Endothelial cell of umbilical vein (primary cell): ENCODE results near the gene NTN1. TPM values are rescaled to one million over a fixed set of nuclear protein-coding genes. Genes with fewer than 3 reads are reported as not detected.

Experiments
- BruUV-seq: library from RNA; stranded (reverse); fragments of 400-500 nt; replicated peaks from 2 replicates; lab custom pipeline; 2021; lab: Mats Ljungman, UMichigan
- CTCF ChIA-PET: fragments of 300-600, 350-600 bp; sonication (Branson Sonifier 250); formaldehyde crosslinking; loops from one replicate; lab custom pipeline; 2021; ENCODE audit warnings: antibody characterized with exemption, inconsistent platforms; lab: Charles Lee
- POLR2A ChIA-PET: fragments of 300-600, 350-600 bp; sonication (Branson Sonifier 250); formaldehyde crosslinking; loops from one replicate; lab custom pipeline; 2021; ENCODE audit warnings: antibody characterized with exemption, inconsistent platforms; lab: Charles Lee
- DNase-seq: peaks from one replicate; pipeline ENCODE4 v3.0.0-alpha.2; 2011; ENCODE audit warnings: low read depth, low spot score
- FAIRE-seq: peaks from 2 replicates; lab custom pipeline; 2011; peaks lifted over from hg19 to GRCh38; lab: Jason Lieb, UNC
- H2AFZ ChIP-seq: 2 replicates; pipeline ENCODE4 v1.6.0; 2012; ENCODE audit warnings: low read depth, low read length, control low read depth, inconsistent platforms
- H3K27ac ChIP-seq: 2 replicates; pipeline ENCODE4 v1.5.1; 2011; ENCODE audit warnings: low read depth, mild to moderate bottlenecking, control low read depth, low read length, moderate library complexity; ENCODE audit not compliant: insufficient read depth
- H3K27me3 ChIP-seq, 2 experiments: 2 replicates each; pipeline versions ENCODE4 v1.6.0 to v1.6.1; 2011; ENCODE audit warnings: low read length in 2 of 2, mixed read lengths in 1 of 2; ENCODE audit not compliant: control insufficient read depth in 2 of 2, insufficient read depth in 2 of 2
- H3K36me3 ChIP-seq, 2 experiments: 2 replicates in 1 of 2; 3 replicates in 1 of 2; pipeline ENCODE4 v1.5.1; 2011; ENCODE audit warnings: low read length in 2 of 2, mild to moderate bottlenecking in 1 of 2, moderate library complexity in 1 of 2; ENCODE audit not compliant: control insufficient read depth in 2 of 2, insufficient read depth in 2 of 2; ENCODE audit errors: extremely low read depth in 1 of 2
- H3K4me1 ChIP-seq: 3 replicates; pipeline ENCODE4 v1.5.1; 2011; ENCODE audit warnings: mild to moderate bottlenecking, low read length; ENCODE audit not compliant: control insufficient read depth, insufficient read depth; ENCODE audit errors: extremely low read depth
- H3K4me2 ChIP-seq: 2 replicates; pipeline ENCODE4 v1.6.1; 2011; ENCODE audit warnings: low read length, control low read depth, mixed read lengths; ENCODE audit not compliant: insufficient read depth
- H3K4me3 ChIP-seq, 3 experiments: fragments of 200-600 bp in 1 of 3; sonication (generic), shearing (Covaris generic) in 1 of 3; replicated peaks in 1 of 3; 2 replicates each; pipeline ENCODE4 v1.5.1; 2011 to 2016; ENCODE audit warnings: control low read depth in 3 of 3, low read length in 3 of 3, mild to moderate bottlenecking in 2 of 3, inconsistent platforms in 1 of 3, low read depth in 1 of 3, moderate library complexity in 1 of 3; ENCODE audit not compliant: insufficient read depth in 1 of 3
- H3K79me2 ChIP-seq: 2 replicates; pipeline ENCODE4 v1.6.0; 2012; ENCODE audit warnings: low read length, inconsistent platforms; ENCODE audit not compliant: control insufficient read depth, insufficient read depth
- H3K9ac ChIP-seq: replicated peaks from 2 replicates; pipeline ENCODE3; 2011; ENCODE audit warnings: low read length, control low read depth; ENCODE audit not compliant: insufficient read depth; ENCODE audit errors: extremely low read depth
- H3K9me1 ChIP-seq: replicated peaks from 3 replicates; pipeline ENCODE4 v1.6.0; 2011; ENCODE audit warnings: mild to moderate bottlenecking, low read length; ENCODE audit not compliant: control insufficient read depth, insufficient read depth; ENCODE audit errors: extremely low read depth
- H3K9me3 ChIP-seq: replicated peaks from 2 replicates; pipeline ENCODE4 v1.5.1; 2012; ENCODE audit warnings: low read length, inconsistent platforms; ENCODE audit not compliant: control insufficient read depth, insufficient read depth
- H4K20me1 ChIP-seq: replicated peaks from 2 replicates; pipeline ENCODE3; 2011; ENCODE audit warnings: mild to moderate bottlenecking, low read length; ENCODE audit not compliant: control insufficient read depth, insufficient read depth; ENCODE audit errors: extremely low read depth
- EZH2 ChIP-seq: IDR thresholded peaks from 2 replicates; pipeline ENCODE4 v1.6.1; 2012; ENCODE audit warnings: borderline replicate concordance, low read depth, mild to moderate bottlenecking, moderate library complexity, low read length, inconsistent platforms; ENCODE audit not compliant: severe bottlenecking
- GATA2 ChIP-seq: IDR thresholded peaks from 2 replicates; pipeline ENCODE4 v1.7.0; 2011; ENCODE audit warnings: low read depth, mild to moderate bottlenecking, moderate library complexity, mixed read lengths, low read length; ENCODE audit not compliant: insufficient read length, insufficient read depth
- MYC ChIP-seq: IDR thresholded peaks from one replicate; pipeline ENCODE4 v1.6.1; 2011; ENCODE audit warnings: mild to moderate bottlenecking, low read depth, low read length
- POLR2A ChIP-seq: IDR thresholded peaks from 2 replicates; pipeline ENCODE4 v1.6.1; 2012; ENCODE audit warnings: low read depth, mild to moderate bottlenecking, control low read depth, low read length
- dilution Hi-C: fragments of 300-500 bp; cut with MboI; formaldehyde crosslinking; loops from one replicate; pipeline ENCODE4 v1.15.0; 2019; ENCODE audit warnings: low sequenced_read_pairs; ENCODE audit not compliant: extremely low pct_ligation_motif_present
- intact Hi-C: fragments of 100-400 bp; cut with micrococcal nuclease; formaldehyde crosslinking; loops from one replicate; pipeline ENCODE4 v1.10.0; 2022
- polyA plus RNA-seq, 4 experiments: library from polyadenylated mRNA; depleted of rRNA in 3 of 4; stranded (reverse) in 3 of 4; unstranded in 1 of 4; fragments of >200 nt; gene quantifications; 2 replicates each; pipeline versions ENCODE4 v1.2.1 to v1.2.3, GENCODE V29; 2011 to 2012; ENCODE audit warnings: missing spikeins in 1 of 4
- total RNA-seq: library from RNA; stranded (reverse); gene quantifications from 2 replicates; pipeline ENCODE4 v1.2.3, GENCODE V29; 2021

The NTN1 gene
- total and polyA plus RNA-seq, 2 donors (not counting 3 experiments of a cell fraction or from before 2014, with no cell fraction given) = 0.10 to 0.18 TPM

DNA sequence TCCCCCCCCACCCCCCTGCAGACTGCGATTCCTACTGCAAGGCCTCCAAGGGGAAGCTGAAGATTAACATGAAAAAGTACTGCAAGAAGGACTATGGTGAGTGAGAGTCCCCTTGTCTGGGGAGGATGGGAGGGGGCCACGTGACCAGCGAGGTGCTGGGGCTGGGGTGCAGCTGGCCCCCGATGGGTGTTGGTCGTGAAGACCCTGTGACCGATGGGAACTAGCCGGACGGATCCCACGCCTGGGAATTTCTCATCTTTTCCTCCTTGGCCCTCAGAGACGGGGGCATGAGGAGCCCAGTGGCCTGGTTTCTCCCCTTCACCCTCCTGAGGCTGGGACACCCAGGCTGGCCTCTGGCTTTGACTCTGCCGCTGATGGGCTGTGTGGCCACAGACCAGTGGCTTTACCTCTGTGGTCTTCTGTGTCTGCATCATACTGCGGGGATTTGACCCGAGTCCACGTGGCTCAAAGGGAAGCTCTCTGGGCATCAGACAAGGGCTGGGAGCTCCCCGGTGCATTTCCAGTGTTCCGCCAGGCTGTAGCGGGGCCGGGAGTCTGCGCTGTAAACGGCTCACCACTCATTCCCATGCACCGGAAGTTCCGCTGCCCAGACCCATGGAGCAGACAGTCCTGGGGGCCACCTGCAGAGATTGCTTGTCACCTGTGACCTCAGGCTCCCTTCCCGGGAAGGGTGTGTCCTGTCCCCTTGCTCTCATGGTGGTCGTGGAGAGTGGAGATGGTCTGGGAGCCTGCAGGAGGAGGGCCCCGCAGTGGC, 200.0 kb downstream of the NTN1 start:
- Histone ChIP-seq H3K9ac (no peak overlapping the region), H3K27ac (no peak overlapping the region), H3K4me3 (no peak overlapping the region), H3K4me1 (no peaks in the 10 kb centered on the region), H3K36me3 (no peaks in the 10 kb centered on the region), H3K9me1 (no peaks in the 10 kb centered on the region), H4K20me1 (no peaks in the 10 kb centered on the region), H3K79me2 (no peaks in the 10 kb centered on the region), H2AFZ (no peak overlapping the region), H3K9me3 (no peaks in the 10 kb centered on the region), H3K4me2 (no peak overlapping the region), H3K27me3 (no peaks in the 10 kb centered on the region)
- intact Hi-C loops (no loop called here), dilution Hi-C loops (no loop called here)
- FAIRE-seq (no peak), DNase-seq (no peak)
- ChIA-PET POLR2A (no interaction called here), CTCF (interaction anchor here (1.1 kb wide), 1 partner anchor 23 kb away, joined by 3 read pairs; no protein-coding TSS in a partner anchor)
- BruUV-seq = no TSS peak
- TF ChIP-seq MYC = no peak

DNA sequence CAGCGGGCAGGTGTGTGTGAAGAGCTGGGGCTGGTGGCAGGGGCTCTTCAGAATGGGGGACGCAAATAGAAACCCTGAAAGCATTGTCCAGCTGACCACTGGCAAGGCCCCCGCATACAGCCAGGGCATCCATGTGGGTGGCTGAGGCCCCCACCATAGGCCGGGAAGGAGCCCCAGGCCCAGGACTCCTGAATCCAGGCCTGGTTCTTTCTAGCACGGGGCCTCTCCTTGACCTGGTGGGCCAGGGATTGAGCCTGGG, 200.5 kb downstream of the NTN1 start:
- Histone ChIP-seq H3K4me2 (no peak overlapping the region), H3K27me3 (no peaks in the 10 kb centered on the region), H3K27ac (no peak overlapping the region), H3K9ac (no peak overlapping the region), H3K9me1 (no peaks in the 10 kb centered on the region), H3K4me1 (no peaks in the 10 kb centered on the region), H3K4me3 (no peak overlapping the region), H2AFZ (no peak overlapping the region), H3K36me3 (no peaks in the 10 kb centered on the region), H4K20me1 (no peaks in the 10 kb centered on the region), H3K79me2 (no peaks in the 10 kb centered on the region), H3K9me3 (no peaks in the 10 kb centered on the region)
- ChIA-PET POLR2A (no interaction called here), CTCF (interaction anchor here (1.1 kb wide), 1 partner anchor 23 kb away, joined by 3 read pairs; no protein-coding TSS in a partner anchor)
- DNase-seq (no peak), FAIRE-seq (no peak)
- no TSS peak for BruUV-seq
- TF ChIP-seq EZH2 = no peak
- TF ChIP-seq GATA2 = no peak
- no peak for TF ChIP-seq POLR2A
- dilution Hi-C loops = no loop called here
- intact Hi-C loops = no loop called here
